BE2C (cell line): ENCODE measurements around the gene COP1.
"Not testable (repeated sequence)": the region's sequence is repeated elsewhere in the genome, so short reads cannot be mapped to it uniquely, and the experiment has no call there.

Experiments used
- DNase-seq: peaks from one replicate; pipeline ENCODE4 v3.0.0-alpha.2; 2020
- H3K27me3 ChIP-seq: fragments of 250-450 bp; sonication (Bioruptor Pico); 2 replicates; pipeline ENCODE4 v1.5.1; 2020; ENCODE audit warnings: mild to moderate bottlenecking
- H3K36me3 ChIP-seq: fragments of 250-450 bp; sonication (Bioruptor Pico); 2 replicates; pipeline ENCODE4 v1.5.1; 2020; ENCODE audit warnings: mild to moderate bottlenecking
- H3K4me1 ChIP-seq: fragments of 250-450 bp; sonication (Bioruptor Pico); 2 replicates; pipeline ENCODE4 v1.5.1; 2020
- H3K4me3 ChIP-seq: 2 replicates; pipeline ENCODE4 v1.5.1; 2011; ENCODE audit warnings: low read depth, low read length
- H3K9me3 ChIP-seq: fragments of 250-450 bp; sonication (Bioruptor Pico); 2 replicates; pipeline ENCODE4 v1.5.1; 2020
- CTCF ChIP-seq: IDR thresholded peaks from 2 replicates; pipeline ENCODE4 v1.5.1; 2012; ENCODE audit warnings: mild to moderate bottlenecking, low read depth, low read length

COP1 gene

DNA sequence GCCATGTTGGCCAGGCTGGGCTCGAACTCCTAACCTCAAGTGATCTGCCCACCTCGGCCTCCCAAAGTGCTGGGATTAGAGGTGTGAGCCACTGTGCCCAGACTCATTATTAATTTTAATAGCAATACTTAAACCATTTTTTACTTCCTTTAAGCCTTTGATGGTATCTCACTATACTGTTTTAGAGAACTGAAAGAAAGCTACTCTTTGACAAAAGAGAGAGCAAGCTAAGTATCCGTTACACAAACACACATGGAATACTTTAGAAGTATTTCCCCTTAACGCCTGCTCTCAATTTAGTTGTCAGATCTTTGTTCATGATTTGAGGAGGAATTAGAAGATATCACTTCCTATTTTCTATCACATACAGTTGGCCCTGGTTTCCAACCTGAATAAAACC lies 189.4 kb downstream of the COP1 start:
- Histone ChIP-seq H3K36me3 (no peaks in the 10 kb centered on the region), H3K27me3 (no peaks in the 10 kb centered on the region), H3K4me3 (no peak overlapping the region), H3K4me1 (no peaks in the 10 kb centered on the region; the same call in 1 of the 2 replicates), H3K9me3 (no peaks in the 10 kb centered on the region)
- TF ChIP-seq CTCF = no peak
- DNase-seq = no peak

DNA sequence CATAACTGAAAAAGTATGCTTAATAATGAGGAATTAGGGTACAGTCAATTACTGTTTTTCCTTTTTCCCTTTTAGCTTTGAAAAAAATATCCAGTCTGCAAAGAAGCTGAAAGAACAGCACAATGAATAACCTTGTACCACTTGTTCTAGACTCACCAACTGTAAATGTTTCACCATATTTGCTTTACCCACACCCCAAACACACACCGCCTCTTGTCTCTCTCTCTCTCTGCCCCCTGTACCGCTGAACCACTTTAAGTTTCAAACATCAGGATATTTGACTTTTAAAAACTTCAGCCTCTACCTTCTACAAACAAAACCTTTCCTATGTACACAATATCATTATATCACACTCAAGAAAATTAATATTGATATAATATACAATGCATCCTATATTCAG lies 197.1 kb downstream of the COP1 start:
- no peak overlapping the region for H3K4me3 ChIP-seq
- no peak for DNase-seq
- no peaks in the 10 kb centered on the region for H3K27me3 ChIP-seq
- no peak for TF ChIP-seq CTCF
- no peaks in the 10 kb centered on the region for H3K9me3 ChIP-seq
- peaks cover 9% of the 10 kb centered on the region for H3K4me1 ChIP-seq
- H3K36me3 ChIP-seq = no peaks in the 10 kb centered on the region

- H3K9me3 ChIP-seq, H3K4me3 ChIP-seq, H3K4me1 ChIP-seq, H3K27me3 ChIP-seq, DNase-seq, H3K36me3 ChIP-seq: not testable (repeated sequence)
Observed at GRCh38 chr1:176007756-176008389, 199.2 kb downstream of the COP1 start.

- DNase-seq, H3K9me3 ChIP-seq, H3K36me3 ChIP-seq, H3K4me1 ChIP-seq, H3K27me3 ChIP-seq, H3K4me3 ChIP-seq: not testable (repeated sequence)
Observed at GRCh38 chr1:175994660-175995059, 212.4 kb downstream of the COP1 start.

GRCh38 chr1:175992825-175993224 lies 214.3 kb downstream of the COP1 start:
- not testable (repeated sequence) for H3K36me3 ChIP-seq, H3K4me3 ChIP-seq, H3K9me3 ChIP-seq, H3K4me1 ChIP-seq, H3K27me3 ChIP-seq, DNase-seq

DNA sequence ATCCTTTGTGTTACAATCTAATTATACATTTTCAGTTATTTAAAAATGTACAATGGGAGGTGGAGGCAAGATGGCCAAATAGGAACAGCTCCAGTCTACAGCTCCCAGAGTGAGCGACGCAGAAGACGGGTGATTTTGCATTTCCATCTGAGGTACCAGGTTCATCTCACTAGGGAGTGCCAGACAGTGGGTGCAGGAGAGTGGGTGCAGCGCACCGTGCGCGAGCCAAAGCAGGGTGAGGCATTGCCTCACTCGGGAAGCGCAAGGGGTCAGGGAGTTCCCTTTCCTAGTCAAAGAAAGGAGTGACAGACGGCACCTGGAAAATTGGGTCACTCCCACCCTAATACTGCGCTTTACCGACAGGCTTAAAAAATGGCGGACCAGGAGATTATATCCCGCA lies 214.9 kb downstream of the COP1 start:
- DNase-seq, H3K4me3 ChIP-seq, H3K27me3 ChIP-seq: not testable (repeated sequence)

GRCh38 chr1:175984813-175985212 lies 222.3 kb downstream of the COP1 start:
- Histone ChIP-seq H3K4me3 (no peak overlapping the region), H3K9me3 (no peaks in the 10 kb centered on the region; the same call in 1 of the 2 replicates), H3K36me3 (peaks cover 11% of the 10 kb centered on the region; the same call in 1 of the 2 replicates), H3K27me3 (no peaks in the 10 kb centered on the region), H3K4me1 (no peaks in the 10 kb centered on the region)
- TF ChIP-seq CTCF = no peak
- no peak for DNase-seq

More for the DNA sequence above, 214.9 kb downstream of the COP1 start:
- not testable (repeated sequence) for H3K9me3 ChIP-seq, H3K36me3 ChIP-seq, H3K4me1 ChIP-seq

DNA sequence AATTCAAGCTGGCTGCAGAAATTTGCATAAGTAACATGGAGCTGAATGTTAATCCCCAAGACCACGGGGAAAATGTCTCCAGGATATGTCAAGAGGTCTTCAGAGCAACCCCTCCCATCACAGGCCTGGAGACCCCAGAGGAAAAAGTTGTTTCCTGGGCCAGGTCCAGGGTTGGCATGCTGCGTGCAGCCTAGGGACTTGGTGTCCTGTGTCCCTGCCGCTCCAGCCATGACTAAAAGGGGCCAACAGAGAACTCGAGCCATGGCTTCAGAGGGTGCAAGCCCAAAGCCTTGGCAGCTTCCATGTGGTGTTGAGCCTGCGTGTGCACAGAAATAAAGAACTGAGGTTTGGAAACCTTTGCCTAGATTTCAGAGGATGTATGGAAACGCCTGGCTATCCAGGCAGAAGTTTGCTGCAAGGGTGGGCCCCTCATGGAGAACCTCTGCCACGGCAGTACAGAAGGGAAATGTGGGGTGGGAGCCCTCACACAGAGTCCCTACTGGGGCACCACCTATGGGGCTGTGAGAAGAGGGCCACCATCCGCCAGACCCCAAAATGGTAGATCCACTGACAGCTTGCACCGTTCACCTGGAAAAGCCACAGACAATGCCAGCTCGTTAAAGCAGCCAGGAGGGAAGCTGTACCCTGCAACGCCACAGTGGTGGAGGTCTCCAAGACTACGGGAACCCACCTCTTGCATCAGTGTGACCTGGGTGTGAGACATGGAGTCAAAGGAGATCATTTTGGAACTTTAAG lies 222.9 kb downstream of the COP1 start:
- Histone ChIP-seq H3K27me3 (no peaks in the 10 kb centered on the region), H3K4me1 (no peaks in the 10 kb centered on the region), H3K36me3 (peaks cover 11% of the 10 kb centered on the region; the same call in 1 of the 2 replicates), H3K4me3 (no peak overlapping the region), H3K9me3 (no peaks in the 10 kb centered on the region; the same call in 1 of the 2 replicates)
- TF ChIP-seq CTCF = no peak
- DNase-seq = no peak

DNA sequence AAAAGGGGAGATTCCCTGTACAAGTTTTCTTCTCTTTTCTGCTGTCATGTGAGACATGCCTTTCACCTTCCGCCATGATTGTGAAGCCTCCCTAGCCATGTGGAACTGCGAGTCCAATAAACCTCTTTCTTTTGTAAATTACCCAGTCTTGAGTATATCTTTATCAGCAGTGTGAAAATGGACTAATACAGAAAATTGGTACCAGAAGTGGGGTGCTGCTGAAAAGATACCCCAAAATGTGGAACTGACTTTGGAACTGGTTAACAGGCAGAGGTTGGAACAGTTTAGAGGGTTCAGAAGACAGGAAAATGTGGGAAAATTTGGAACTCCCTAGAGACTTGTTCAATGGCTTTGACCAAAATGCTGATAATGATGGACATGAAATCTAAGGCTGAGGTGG lies 223.7 kb downstream of the COP1 start:
- not testable (repeated sequence) for H3K27me3 ChIP-seq, H3K4me1 ChIP-seq, DNase-seq, H3K4me3 ChIP-seq, H3K9me3 ChIP-seq
- H3K36me3 ChIP-seq = peaks cover 11% of the 10 kb centered on the region; the same call in 1 of the 2 replicates
